ENCODE data around the gene NCAPG.

- no peak for TF ChIP-seq CTCF (conservative IDR thresholded peaks at IDR 0.05; ENCODE audit: low read length)
- no peak for TF ChIP-seq EZH2phosphoT487 (IDR thresholded peaks at IDR 0.05; ENCODE audit: borderline replicate concordance)
Measured at GRCh38 chr4:17810260-17811077, at the start of gene NCAPG, which contains the start of gene DCAF16.

Measured in Loucy (cell line).